Femur (tissue), 1 donor: ENCODE measurements around the gene NEU2.

Experiments
- DNase-seq: peaks from one replicate; pipeline ENCODE4 v3.0.0-alpha.2; 2017

The NEU2 gene

GRCh38 chr2:233079953-233080835 is 47.7 kb downstream of the NEU2 start:
- no peak for DNase-seq

- DNase-seq = no peak
Measured at GRCh38 chr2:233080836-233081229, 48.4 kb downstream of the NEU2 start.

GRCh38 chr2:233081232-233081730 is 48.8 kb downstream of the NEU2 start:
- DNase-seq = no peak

GRCh38 chr2:233081731-233082221 is 49.3 kb downstream of the NEU2 start:
- no peak for DNase-seq

GRCh38 chr2:233082222-233082930 is 49.9 kb downstream of the NEU2 start:
- no peak for DNase-seq

GRCh38 chr2:233082931-233083755 is 50.7 kb downstream of the NEU2 start:
- no peak for DNase-seq

- no peak for DNase-seq
Measured at GRCh38 chr2:233083782-233084181, 51.3 kb downstream of the NEU2 start.

- DNase-seq = peak; percentile 70
Measured at GRCh38 chr2:233084488-233084887, 52.0 kb downstream of the NEU2 start.
